ENCODE data around the gene RALGAPA1.

RALGAPA1 gene

GRCh38 chr14:35504260-35504659 lies 304.8 kb downstream of the RALGAPA1 start:
- TF ChIP-seq, protein P1, sequence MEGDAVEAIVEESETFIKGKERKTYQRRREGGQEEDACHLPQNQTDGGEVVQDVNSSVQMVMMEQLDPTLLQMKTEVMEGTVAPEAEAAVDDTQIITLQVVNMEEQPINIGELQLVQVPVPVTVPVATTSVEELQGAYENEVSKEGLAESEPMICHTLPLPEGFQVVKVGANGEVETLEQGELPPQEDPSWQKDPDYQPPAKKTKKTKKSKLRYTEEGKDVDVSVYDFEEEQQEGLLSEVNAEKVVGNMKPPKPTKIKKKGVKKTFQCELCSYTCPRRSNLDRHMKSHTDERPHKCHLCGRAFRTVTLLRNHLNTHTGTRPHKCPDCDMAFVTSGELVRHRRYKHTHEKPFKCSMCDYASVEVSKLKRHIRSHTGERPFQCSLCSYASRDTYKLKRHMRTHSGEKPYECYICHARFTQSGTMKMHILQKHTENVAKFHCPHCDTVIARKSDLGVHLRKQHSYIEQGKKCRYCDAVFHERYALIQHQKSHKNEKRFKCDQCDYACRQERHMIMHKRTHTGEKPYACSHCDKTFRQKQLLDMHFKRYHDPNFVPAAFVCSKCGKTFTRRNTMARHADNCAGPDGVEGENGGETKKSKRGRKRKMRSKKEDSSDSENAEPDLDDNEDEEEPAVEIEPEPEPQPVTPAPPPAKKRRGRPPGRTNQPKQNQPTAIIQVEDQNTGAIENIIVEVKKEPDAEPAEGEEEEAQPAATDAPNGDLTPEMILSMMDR (IDR thresholded peaks at IDR 0.05) = no peak
- H3K36me3 ChIP-seq = no peaks in the 10 kb centered on the region
- no peaks in the 10 kb centered on the region for H3K4me1 ChIP-seq
- no peaks in the 10 kb centered on the region for H3K9me3 ChIP-seq
- intact Hi-C loops (cut with DNase I; ENCODE audit: low total_unique reads) = no loop called here
- H3K27ac ChIP-seq = no peak overlapping the region
- no peak overlapping the region for H3K4me3 ChIP-seq
- no peak for DNase-seq
- H3K27me3 ChIP-seq = no peaks in the 10 kb centered on the region

DNA sequence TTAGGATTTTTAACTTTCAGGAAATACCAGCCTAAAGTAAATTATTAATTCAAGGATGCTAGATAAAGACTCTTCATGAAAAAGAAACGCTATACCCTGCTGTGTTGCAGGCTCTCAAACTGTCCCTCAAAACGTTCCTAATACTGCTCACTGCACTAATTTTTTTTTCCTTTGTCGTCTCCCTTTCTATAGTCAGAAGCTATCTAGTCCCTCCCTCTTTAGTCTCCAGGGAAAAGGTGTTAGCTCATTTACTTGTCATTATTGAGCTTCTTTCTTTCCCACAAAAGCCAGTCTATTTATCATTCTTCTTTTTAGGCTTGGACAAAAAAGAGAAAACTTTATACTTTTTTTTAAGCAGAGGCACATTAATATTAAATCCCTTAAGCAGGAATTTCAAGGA lies 305.4 kb downstream of the RALGAPA1 start:
- no peaks in the 10 kb centered on the region for H3K36me3 ChIP-seq
- H3K9me3 ChIP-seq = no peaks in the 10 kb centered on the region
- H3K4me1 ChIP-seq = no peaks in the 10 kb centered on the region
- no peak for DNase-seq
- TF ChIP-seq, protein P1 (IDR thresholded peaks at IDR 0.05) = no peak
- no peak overlapping the region for H3K27ac ChIP-seq
- intact Hi-C loops (cut with DNase I; ENCODE audit: low total_unique reads) = no loop called here
- H3K4me3 ChIP-seq = no peak overlapping the region
- no peaks in the 10 kb centered on the region for H3K27me3 ChIP-seq

GRCh38 chr14:35499180-35499579 lies 309.9 kb downstream of the RALGAPA1 start:
- DNase-seq = no peak
- Histone ChIP-seq H3K27ac (no peak overlapping the region), H3K36me3 (no peaks in the 10 kb centered on the region), H3K4me1 (no peaks in the 10 kb centered on the region), H3K4me3 (no peak overlapping the region), H3K27me3 (no peaks in the 10 kb centered on the region), H3K9me3 (no peaks in the 10 kb centered on the region)
- TF ChIP-seq, protein P1 (IDR thresholded peaks at IDR 0.05) = no peak
- intact Hi-C loops (cut with DNase I; ENCODE audit: low total_unique reads) = no loop called here

DNA sequence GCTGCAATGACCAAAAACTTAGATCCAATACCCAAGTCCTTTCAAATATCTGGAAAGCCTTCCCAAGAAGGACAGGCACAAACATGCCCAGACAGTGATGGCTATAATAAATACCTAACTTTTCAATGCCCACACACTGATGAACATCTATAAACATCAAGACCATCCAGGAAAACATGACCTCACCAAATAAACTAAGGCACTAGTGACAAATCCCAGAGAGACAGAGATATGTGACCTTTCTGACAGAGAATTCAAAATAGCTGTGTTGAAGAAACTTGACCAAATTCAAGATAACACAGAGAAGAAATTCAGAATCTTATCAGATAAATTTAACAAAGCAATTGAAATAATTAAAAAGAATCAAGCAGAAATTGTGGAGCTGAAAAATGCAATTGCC lies 313.8 kb downstream of the RALGAPA1 start:
- Histone ChIP-seq H3K9me3 (peaks cover 0 to 15% (median 9%) of the 10 kb centered on the region in 3 donors), H3K4me1 (no peaks in the 10 kb centered on the region), H3K36me3 (no peaks in the 10 kb centered on the region), H3K27ac (no peak overlapping the region), H3K4me3 (no peak overlapping the region), H3K27me3 (no peaks in the 10 kb centered on the region)
- TF ChIP-seq, protein P1 (IDR thresholded peaks at IDR 0.05) = no peak
- intact Hi-C loops (cut with DNase I; ENCODE audit: low total_unique reads) = no loop called here
- DNase-seq = no peak

DNA sequence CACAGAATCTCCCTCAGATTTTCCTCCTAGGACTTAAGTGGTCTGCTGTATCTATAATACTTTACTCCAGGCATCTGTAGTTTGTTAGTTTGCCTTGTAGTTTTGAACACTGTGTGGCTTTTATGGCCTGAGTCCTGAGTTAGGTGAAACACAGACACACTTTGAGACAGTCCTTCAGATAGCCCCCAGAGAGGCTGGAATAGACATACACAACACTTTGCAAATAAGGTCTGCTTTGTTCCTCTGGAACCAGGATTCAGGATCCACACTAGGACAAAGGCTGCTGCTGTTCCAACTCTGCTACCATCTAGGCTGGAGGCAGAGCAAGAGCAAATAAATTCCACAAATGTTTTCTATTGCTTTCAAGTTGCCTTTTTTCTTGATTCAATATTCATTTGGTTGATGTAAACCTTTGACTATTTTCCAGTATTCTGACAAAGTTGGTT lies 316.5 kb downstream of the RALGAPA1 start:
- H3K27me3 ChIP-seq = no peaks in the 10 kb centered on the region
- no peak for DNase-seq
- no peaks in the 10 kb centered on the region for H3K4me1 ChIP-seq
- H3K27ac ChIP-seq = no peak overlapping the region
- peaks cover 0 to 15% (median 9%) of the 10 kb centered on the region in 3 donors for H3K9me3 ChIP-seq
- intact Hi-C loops (cut with DNase I; ENCODE audit: low total_unique reads) = no loop called here
- H3K4me3 ChIP-seq = no peak overlapping the region
- no peaks in the 10 kb centered on the region for H3K36me3 ChIP-seq
- TF ChIP-seq, protein P1 (IDR thresholded peaks at IDR 0.05) = no peak

Measured in tibial artery (tissue), 4 donors.